SK-N-SH (cell line): Measurements from ENCODE around the gene BSPRY.

ENCODE experiments used
- CHD2 ChIP-seq: fragments of 150-350 bp; IDR thresholded peaks from 2 replicates; pipeline ENCODE4 v1.6.1; 2018; ENCODE audit warnings: low read length; ENCODE audit not compliant: partially characterized antibody
- CTCF ChIP-seq: fragments of 200-600 bp; sonication (generic); IDR thresholded peaks from 2 replicates; pipeline ENCODE4 v1.6.1; 2017; ENCODE audit warnings: antibody characterized with exemption, mild to moderate bottlenecking, moderate library complexity
- EZH2phosphoT487 ChIP-seq: fragments of 200-600 bp; sonication (generic); IDR thresholded peaks from 2 replicates; pipeline ENCODE4 v1.6.1; 2017; ENCODE audit warnings: low read depth, mixed run types, mild to moderate bottlenecking, antibody characterized with exemption, moderate library complexity, borderline replicate concordance
- POLR2AphosphoS5 ChIP-seq: IDR thresholded peaks from 2 replicates; pipeline ENCODE4 v1.6.1; 2012; ENCODE audit warnings: low read depth, low read length
- REST ChIP-seq: IDR thresholded peaks from 2 replicates; pipeline ENCODE4 v1.6.1; 2012; ENCODE audit warnings: mild to moderate bottlenecking, low read depth, low read length, moderate library complexity
- USF2 ChIP-seq: fragments of 150-350 bp; IDR thresholded peaks from 2 replicates; pipeline ENCODE4 v1.6.1; 2017; ENCODE audit warnings: antibody characterized with exemption, low read length, low read depth, borderline replicate concordance

GRCh38 chr9:113349445-113350094 lies at the start of gene BSPRY:
- TF ChIP-seq REST, result no peak
- no peak for TF ChIP-seq CHD2
- no peak for TF ChIP-seq POLR2AphosphoS5
- TF ChIP-seq USF2, result no peak
- no peak for TF ChIP-seq CTCF
- no peak for TF ChIP-seq EZH2phosphoT487
